Stimulated activated CD4-positive, alpha-beta T cell treated with anti-CD3 and anti-CD28 coated beads, Interleukin-2, amount 100 ng/mL, for 4 hours (primary cell): ENCODE data around the gene MRPS12.
A peak's percentile ranks its signal among the peaks of the same experiment; 100 is the strongest.

Source experiments
- DNase-seq: peaks from one replicate; pipeline ENCODE4 v3.0.0-alpha.2; 2020; ENCODE audit warnings: low read depth

Gene MRPS12

GRCh38 chr19:38911388-38912001 lies 19.2 kb upstream of the MRPS12 start:
- DNase-seq, result no peak

- DNase-seq, result no peak
Measured at GRCh38 chr19:38912600-38913514, 17.9 kb upstream of the MRPS12 start.

GRCh38 chr19:38913958-38914357 lies 16.8 kb upstream of the MRPS12 start:
- DNase-seq, result no peak

- no peak for DNase-seq
Measured at GRCh38 chr19:38915329-38916321, 15.1 kb upstream of the MRPS12 start.

GRCh38 chr19:38917516-38917915 lies 13.2 kb upstream of the MRPS12 start:
- no peak for DNase-seq

- no peak for DNase-seq
Measured at GRCh38 chr19:38917921-38918491, 12.7 kb upstream of the MRPS12 start.

- DNase-seq, result no peak
Measured at GRCh38 chr19:38918526-38918925, 12.2 kb upstream of the MRPS12 start.

- no peak for DNase-seq
Measured at GRCh38 chr19:38919837-38920601, 10.7 kb upstream of the MRPS12 start.

GRCh38 chr19:38920602-38921419 lies 9.9 kb upstream of the MRPS12 start:
- no peak for DNase-seq

- no peak for DNase-seq
Measured at GRCh38 chr19:38921420-38922274, 9.1 kb upstream of the MRPS12 start.

GRCh38 chr19:38922482-38922881 lies 8.3 kb upstream of the MRPS12 start:
- DNase-seq, result no peak

GRCh38 chr19:38924388-38924787 lies 6.4 kb upstream of the MRPS12 start:
- no peak for DNase-seq

GRCh38 chr19:38928391-38929001 lies 2.2 kb upstream of the MRPS12 start:
- DNase-seq, result no peak

- peak; percentile 86 for DNase-seq
Measured at GRCh38 chr19:38929929-38930775, 592 bp upstream of the MRPS12 start, which contains the start of gene SARS2. TSS of gene SARS2 (minus strand) at chr19:38930763. CDS start at chr19:38930736, 27 bp downstream.

GRCh38 chr19:38931521-38931793 lies 713 bp downstream of the MRPS12 start:
- DNase-seq, result no peak

GRCh38 chr19:38932425-38933179 lies 1.9 kb downstream of the MRPS12 start:
- DNase-seq, result peak; percentile 24

GRCh38 chr19:38933544-38933943 lies 2.8 kb downstream of the MRPS12 start:
- DNase-seq, result no peak
